A172 (cell line): ENCODE data around the gene PCDHGA6. TPM values are rescaled to one million over a fixed set of nuclear protein-coding genes. Genes with fewer than 3 reads are reported as not detected.

Experiments
- DNase-seq: peaks from one replicate; pipeline ENCODE4 v3.0.0-alpha.2; 2015; ENCODE audit warnings: low spot score
- total RNA-seq: library from RNA; depleted of rRNA; stranded (reverse); fragments of >200 nt; shearing (Covaris generic); gene quantifications from 2 replicates; pipeline ENCODE4 v1.2.3, GENCODE V29; 2014; rRNA removed

PCDHGA6 gene
- total RNA-seq, 1 experiment from 2014 or later: 1.9 TPM

GRCh38 chr5:141419074-141419880 lies 45.6 kb downstream of the PCDHGA6 start:
- no peak for DNase-seq

GRCh38 chr5:141420855-141421488 lies 47.3 kb downstream of the PCDHGA6 start, which contains the start of gene PCDHGA11:
Gene PCDHGA11, plus strand, starts transcription at chr5:141421051. Its CDS starts 177 bp downstream, at chr5:141421228.
- DNase-seq: no peak

- DNase-seq: no peak
Observed at GRCh38 chr5:141421489-141421855, 47.8 kb downstream of the PCDHGA6 start.

- DNase-seq: no peak
Observed at GRCh38 chr5:141422742-141423291, 49.1 kb downstream of the PCDHGA6 start.

GRCh38 chr5:141427783-141428426 lies 54.2 kb downstream of the PCDHGA6 start:
- DNase-seq: no peak

Other genes starting within 250 kb of the PCDHGA6 start
- gene PCDHB5, start 238.7 kb upstream of the PCDHGA6 start, total RNA-seq: 45.5 and 52.8 TPM in 2 replicates
- 0.79 and 1.7 TPM in 2 replicates for gene PCDHB6, start 223.8 kb upstream of the PCDHGA6 start, total RNA-seq
- gene PCDHB7, start 201.2 kb upstream of the PCDHGA6 start, total RNA-seq: 5.2 and 6.9 TPM in 2 replicates
- 7.0 and 7.5 TPM in 2 replicates for gene PCDHB8, start 196.1 kb upstream of the PCDHGA6 start, total RNA-seq
- 4.2 and 7.9 TPM in 2 replicates for gene PCDHB16, start 191.5 kb upstream of the PCDHGA6 start, total RNA-seq
- gene PCDHB9, start 186.7 kb upstream of the PCDHGA6 start, total RNA-seq: 11.1 and 11.2 TPM in 2 replicates
- 3.9 and 7.1 TPM in 2 replicates for gene PCDHB10, start 181.5 kb upstream of the PCDHGA6 start, total RNA-seq
- 1.7 and 2.0 TPM in 2 replicates for gene PCDHB11, start 174.3 kb upstream of the PCDHGA6 start, total RNA-seq
- gene PCDHB12, start 165.2 kb upstream of the PCDHGA6 start, total RNA-seq: 0.69 and 2.5 TPM in 2 replicates
- 1.1 TPM in 2 replicates for gene PCDHB13, start 160.0 kb upstream of the PCDHGA6 start, total RNA-seq
- 17.6 and 18.2 TPM in 2 replicates for gene PCDHB14, start 150.5 kb upstream of the PCDHGA6 start, total RNA-seq
- gene PCDHB15, start 128.5 kb upstream of the PCDHGA6 start, total RNA-seq: 0.26 and 1.0 TPM in 2 replicates
- not detected in 2 replicates for gene SLC25A2, start 69.8 kb upstream of the PCDHGA6 start, total RNA-seq
- 109 and 119 TPM in 2 replicates for gene TAF7, start 53.1 kb upstream of the PCDHGA6 start, total RNA-seq
- 1.5 and 1.6 TPM in 2 replicates for gene PCDHGA1, start 43.4 kb upstream of the PCDHGA6 start, total RNA-seq
- gene PCDHGA2, start 35.1 kb upstream of the PCDHGA6 start, total RNA-seq: 0.57 and 1.1 TPM in 2 replicates
- 0.14 TPM in 1 of 2 replicates, not detected in the other for gene PCDHGA3, start 30.1 kb upstream of the PCDHGA6 start, total RNA-seq
- 1.2 and 2.0 TPM in 2 replicates for gene PCDHGB1, start 23.8 kb upstream of the PCDHGA6 start, total RNA-seq
- gene PCDHGA4, start 18.9 kb upstream of the PCDHGA6 start, total RNA-seq: 1.1 and 1.4 TPM in 2 replicates
- 0.34 and 1.6 TPM in 2 replicates for gene PCDHGB2, start 13.9 kb upstream of the PCDHGA6 start, total RNA-seq
- 0.41 and 0.48 TPM in 2 replicates for gene PCDHGA5, start 9.7 kb upstream of the PCDHGA6 start, total RNA-seq
- gene PCDHGB3, start 3.6 kb upstream of the PCDHGA6 start, total RNA-seq: 0.81 and 1.7 TPM in 2 replicates
- gene PCDHGA7, start 8.9 kb downstream of the PCDHGA6 start, total RNA-seq: 0.69 TPM in 2 replicates
- 0.07 TPM in 2 replicates for gene PCDHGB4, start 13.8 kb downstream of the PCDHGA6 start, total RNA-seq
- 0.05 and 0.31 TPM in 2 replicates for gene PCDHGA8, start 18.7 kb downstream of the PCDHGA6 start, total RNA-seq
- 0.10 TPM in 1 of 2 replicates, not detected in the other for gene PCDHGB5, start 24.1 kb downstream of the PCDHGA6 start, total RNA-seq
- gene PCDHGA9, start 28.9 kb downstream of the PCDHGA6 start, total RNA-seq: 2.8 and 3.4 TPM in 2 replicates
- gene PCDHGB6, start 34.1 kb downstream of the PCDHGA6 start, total RNA-seq: 0.10 and 0.33 TPM in 2 replicates
- gene PCDHGA10, start 39.1 kb downstream of the PCDHGA6 start, total RNA-seq: 4.7 and 5.3 TPM in 2 replicates
- gene PCDHGB7, start 43.8 kb downstream of the PCDHGA6 start, total RNA-seq: 14.6 and 15.0 TPM in 2 replicates
- gene PCDHGA11, start 47.2 kb downstream of the PCDHGA6 start, total RNA-seq: 0.19 and 0.89 TPM in 2 replicates
- 0.31 TPM in 1 of 2 replicates, not detected in the other for gene PCDHGA12, start 56.6 kb downstream of the PCDHGA6 start, total RNA-seq
- gene PCDHGC3, start 102.1 kb downstream of the PCDHGA6 start, total RNA-seq: 46.6 and 51.7 TPM in 2 replicates
- 0.22 TPM in 1 of 2 replicates, not detected in the other for gene PCDHGC4, start 111.1 kb downstream of the PCDHGA6 start, total RNA-seq
- gene PCDHGC5, start 115.2 kb downstream of the PCDHGA6 start, total RNA-seq: 1.1 and 3.7 TPM in 2 replicates
- gene DIAPH1, start 245.1 kb downstream of the PCDHGA6 start, total RNA-seq: 28.2 and 32.9 TPM in 2 replicates